Testis (tissue), 2 donors: ENCODE measurements around the gene JOSD2.

ENCODE experiments used
- CTCF ChIP-seq, 3 experiments: fragments of 450-650 bp in 2 of 3; fragments of 200-600 bp in 1 of 3; sonication (generic) in 1 of 3; IDR thresholded peaks; one replicate each; pipeline ENCODE4 v1.5.1; 2016 to 2019; ENCODE audit warnings: antibody characterized with exemption in 3 of 3, mild to moderate bottlenecking in 2 of 3, moderate library complexity in 1 of 3
- POLR2A ChIP-seq: fragments of 450-650 bp; IDR thresholded peaks from one replicate; pipeline ENCODE4 v1.6.1; 2017; ENCODE audit warnings: antibody characterized with exemption, mild to moderate bottlenecking, moderate library complexity

- TF ChIP-seq CTCF (IDR thresholded peaks at IDR 0.05): no peak
- no peak for TF ChIP-seq POLR2A
Measured at GRCh38 chr19:50505856-50506611, 5.0 kb downstream of the JOSD2 start.
